OCI-LY7 (cell line): ENCODE results near the gene CDH6.

Experiments used
- EZH2phosphoT487 ChIP-seq: fragments of 200-600 bp; sonication (generic); IDR thresholded peaks from 2 replicates; pipeline ENCODE4 v1.6.1; 2018; ENCODE audit warnings: low read depth, borderline replicate concordance, mild to moderate bottlenecking, mixed run types, antibody characterized with exemption, low read length, moderate library complexity, mixed read lengths
- TF ChIP-seq, protein P1 (sequence below): fragments of 200-600 bp; sonication (generic); conservative IDR thresholded peaks from 2 replicates; pipeline ENCODE4 v1.5.1; 2014; ENCODE audit warnings: mild to moderate bottlenecking, antibody characterized with exemption, low read length, moderate library complexity, mixed read lengths

DNA sequence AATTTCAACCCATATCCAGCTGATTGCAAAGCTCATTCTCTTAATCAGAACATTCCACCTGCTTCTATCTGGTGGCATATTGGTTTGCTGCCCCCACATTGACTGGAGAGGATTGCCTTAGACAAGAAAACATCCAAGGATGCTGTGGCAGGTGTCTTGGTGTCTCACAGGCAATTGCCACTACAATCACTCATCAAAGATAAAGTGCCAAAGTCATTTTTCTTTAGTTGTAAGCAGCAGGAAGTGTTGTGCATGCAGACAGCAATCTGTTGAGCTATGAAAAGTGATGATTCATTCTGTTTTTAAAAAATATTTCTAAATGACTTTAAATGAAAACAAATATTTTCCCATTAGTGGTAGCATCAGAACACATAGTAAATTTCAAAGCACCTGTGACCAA lies 53.9 kb downstream of the CDH6 start:
- TF ChIP-seq, protein P1, sequence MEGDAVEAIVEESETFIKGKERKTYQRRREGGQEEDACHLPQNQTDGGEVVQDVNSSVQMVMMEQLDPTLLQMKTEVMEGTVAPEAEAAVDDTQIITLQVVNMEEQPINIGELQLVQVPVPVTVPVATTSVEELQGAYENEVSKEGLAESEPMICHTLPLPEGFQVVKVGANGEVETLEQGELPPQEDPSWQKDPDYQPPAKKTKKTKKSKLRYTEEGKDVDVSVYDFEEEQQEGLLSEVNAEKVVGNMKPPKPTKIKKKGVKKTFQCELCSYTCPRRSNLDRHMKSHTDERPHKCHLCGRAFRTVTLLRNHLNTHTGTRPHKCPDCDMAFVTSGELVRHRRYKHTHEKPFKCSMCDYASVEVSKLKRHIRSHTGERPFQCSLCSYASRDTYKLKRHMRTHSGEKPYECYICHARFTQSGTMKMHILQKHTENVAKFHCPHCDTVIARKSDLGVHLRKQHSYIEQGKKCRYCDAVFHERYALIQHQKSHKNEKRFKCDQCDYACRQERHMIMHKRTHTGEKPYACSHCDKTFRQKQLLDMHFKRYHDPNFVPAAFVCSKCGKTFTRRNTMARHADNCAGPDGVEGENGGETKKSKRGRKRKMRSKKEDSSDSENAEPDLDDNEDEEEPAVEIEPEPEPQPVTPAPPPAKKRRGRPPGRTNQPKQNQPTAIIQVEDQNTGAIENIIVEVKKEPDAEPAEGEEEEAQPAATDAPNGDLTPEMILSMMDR: no peak
- TF ChIP-seq EZH2phosphoT487: no peak
